GM20431 (cell line): ENCODE measurements around the gene SLC1A4.

Source experiments
- in situ Hi-C: fragments of 300-500 bp; cut with MseI, MboI; formaldehyde crosslinking; loops from one replicate; pipeline ENCODE4 v1.15.0; 2020; ENCODE audit warnings: low sequenced_read_pairs; ENCODE audit not compliant: unreplicated experiment

Gene SLC1A4

DNA sequence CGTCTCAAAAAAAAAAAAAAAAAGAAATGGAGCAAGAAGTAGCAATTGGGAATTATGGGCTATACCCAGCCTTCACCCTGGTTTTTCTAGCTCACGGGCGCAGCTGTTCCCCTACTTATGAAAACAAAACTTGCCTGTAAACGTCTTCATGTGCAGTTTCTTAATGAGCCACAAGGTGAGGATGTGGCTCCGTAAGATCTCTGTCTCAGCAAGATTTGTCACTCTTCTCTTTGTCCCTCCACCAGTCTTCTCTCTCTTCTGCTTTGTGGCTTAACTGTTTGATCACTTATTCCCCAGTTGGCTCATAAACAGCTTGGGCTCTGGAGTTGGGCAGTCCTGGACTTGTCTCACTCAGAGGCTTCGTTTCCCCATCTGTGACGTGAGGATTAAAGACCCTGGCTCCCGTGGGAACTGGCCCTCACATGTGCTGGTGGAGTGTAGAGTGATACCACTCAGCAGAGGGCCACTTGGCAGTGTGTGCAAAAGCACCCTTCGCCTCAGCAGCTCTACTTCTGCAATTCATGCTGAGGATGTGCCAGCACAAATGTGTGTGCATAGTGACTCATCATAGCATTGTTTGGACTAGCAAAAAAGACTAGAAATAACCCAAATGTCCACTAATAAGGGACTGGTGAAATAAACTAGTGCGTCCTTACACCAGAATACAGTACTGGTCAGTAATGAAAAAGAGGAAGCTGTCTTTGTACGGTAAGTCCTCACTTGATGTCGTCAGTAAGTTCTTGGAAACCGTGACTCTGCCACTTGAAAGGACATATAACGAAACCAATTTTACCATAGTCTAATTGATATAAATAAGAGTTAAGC, 75.7 kb downstream of the SLC1A4 start:
- in situ Hi-C loops, result loop anchor here (25.0 kb wide), 2 partner anchors 97 to 497 kb away; no protein-coding TSS in a partner anchor

DNA sequence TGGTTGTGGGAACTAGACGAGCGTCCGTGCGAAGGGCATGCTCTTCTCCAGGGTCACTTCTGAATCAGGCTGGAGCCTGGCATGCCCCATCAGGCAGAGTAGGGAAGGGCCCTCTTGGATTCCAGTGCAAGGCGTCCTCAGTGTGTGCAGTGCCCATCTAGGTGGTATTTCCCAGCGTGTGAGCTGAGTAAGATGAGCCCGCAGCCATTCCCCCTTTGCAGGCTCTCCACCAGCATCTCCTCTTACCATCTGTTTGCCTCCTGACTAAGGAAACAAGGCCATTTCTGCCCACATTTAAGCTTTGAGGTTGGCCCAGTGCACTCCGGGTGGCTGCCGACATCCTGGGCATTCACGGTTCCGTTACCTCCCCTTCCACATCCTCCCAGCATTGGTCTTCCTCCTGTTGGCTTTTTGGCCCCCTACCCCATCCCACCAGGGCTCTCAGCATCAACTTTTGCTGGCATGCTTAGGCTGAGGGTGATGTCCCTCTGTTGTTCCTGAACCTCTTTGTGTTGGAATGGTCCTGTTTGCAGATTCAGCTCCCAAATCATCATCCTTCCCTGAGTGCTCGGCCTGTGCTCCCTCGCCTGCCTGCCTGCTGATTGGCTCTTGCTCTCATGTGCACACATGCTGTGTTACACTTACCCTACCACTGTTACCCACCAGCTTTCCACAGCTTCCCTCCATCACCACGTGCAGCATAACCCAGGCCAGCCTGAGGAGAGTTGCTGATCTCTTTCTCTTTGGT, 78.8 kb downstream of the SLC1A4 start:
- in situ Hi-C loops, result loop anchor here (25.0 kb wide), 2 partner anchors 94 to 494 kb away; no protein-coding TSS in a partner anchor

DNA sequence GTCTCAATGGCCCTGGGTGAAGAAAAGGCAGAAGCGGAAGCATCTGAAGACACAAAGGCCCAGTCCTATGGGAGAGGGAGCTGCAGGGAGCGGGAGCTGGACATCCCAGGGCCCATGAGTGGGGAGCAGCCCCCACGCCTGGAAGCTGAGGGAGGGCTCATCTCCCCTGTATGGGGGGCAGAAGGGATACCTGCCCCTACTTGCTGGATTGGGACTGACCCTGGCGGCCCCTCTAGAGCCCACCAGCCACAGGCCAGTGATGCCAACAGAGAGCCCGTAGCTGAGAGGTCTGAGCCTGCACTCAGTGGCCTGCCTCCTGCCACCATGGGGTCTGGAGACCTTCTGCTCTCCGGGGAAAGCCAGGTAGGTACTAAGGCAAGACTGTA, 80.2 kb downstream of the SLC1A4 start:
- in situ Hi-C loops, result loop anchor here (25.0 kb wide), 2 partner anchors 93 to 493 kb away; no protein-coding TSS in a partner anchor

DNA sequence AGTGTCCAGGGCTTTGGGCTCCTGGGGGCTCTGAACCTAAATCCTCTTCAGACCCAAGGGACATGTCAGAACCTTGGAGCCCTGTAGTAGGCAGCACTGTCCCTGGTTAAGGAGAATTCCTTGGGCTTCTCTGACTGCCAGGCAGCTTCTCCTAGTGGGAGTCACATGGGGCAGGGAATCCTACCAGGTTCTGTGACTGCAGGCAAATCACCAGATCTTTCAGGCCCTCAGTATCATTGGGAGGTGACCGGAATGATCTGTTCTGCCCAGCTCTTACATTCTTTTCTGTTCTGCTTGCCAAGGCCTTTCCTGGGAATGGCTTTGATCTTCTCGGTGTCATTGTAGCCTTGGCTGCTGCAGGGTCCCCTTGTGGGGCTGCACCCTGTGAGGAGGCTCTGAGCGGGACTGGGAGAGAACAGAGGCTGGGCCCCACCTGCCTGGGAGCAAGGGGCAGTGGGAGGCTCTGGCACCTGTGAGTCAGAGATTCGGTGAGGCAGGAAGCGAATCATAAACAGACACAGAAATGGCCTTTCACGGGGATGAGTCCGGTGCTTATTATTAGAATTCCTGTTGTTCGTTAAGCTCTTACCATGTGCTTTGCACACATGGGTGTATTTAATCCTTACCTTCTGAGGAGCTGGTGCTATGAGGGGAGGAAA, 81.1 kb downstream of the SLC1A4 start:
- in situ Hi-C loops, result loop anchor here (25.0 kb wide), 2 partner anchors 92 to 492 kb away; no protein-coding TSS in a partner anchor

DNA sequence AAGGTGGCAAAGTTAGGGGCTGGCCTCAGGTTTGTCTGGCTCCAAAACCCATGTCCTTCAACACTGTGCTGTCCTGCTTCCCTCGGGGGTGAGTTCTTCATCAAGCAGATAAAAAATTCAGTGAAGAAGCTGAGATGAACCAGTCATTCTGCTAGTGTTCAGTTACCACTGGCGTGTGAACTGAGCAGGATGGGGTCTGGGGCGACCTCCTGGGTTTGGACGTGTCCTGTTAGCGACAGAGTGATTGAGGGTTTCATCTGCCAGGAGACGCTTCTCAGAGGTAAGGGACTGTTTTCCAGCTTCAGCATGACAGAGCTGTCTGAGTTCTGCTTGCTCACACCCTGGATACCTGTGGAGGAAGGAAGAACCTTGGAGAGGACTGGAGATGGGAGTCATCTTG, 81.7 kb downstream of the SLC1A4 start:
- in situ Hi-C loops, result loop anchor here (25.0 kb wide), 2 partner anchors 91 to 491 kb away; no protein-coding TSS in a partner anchor

DNA sequence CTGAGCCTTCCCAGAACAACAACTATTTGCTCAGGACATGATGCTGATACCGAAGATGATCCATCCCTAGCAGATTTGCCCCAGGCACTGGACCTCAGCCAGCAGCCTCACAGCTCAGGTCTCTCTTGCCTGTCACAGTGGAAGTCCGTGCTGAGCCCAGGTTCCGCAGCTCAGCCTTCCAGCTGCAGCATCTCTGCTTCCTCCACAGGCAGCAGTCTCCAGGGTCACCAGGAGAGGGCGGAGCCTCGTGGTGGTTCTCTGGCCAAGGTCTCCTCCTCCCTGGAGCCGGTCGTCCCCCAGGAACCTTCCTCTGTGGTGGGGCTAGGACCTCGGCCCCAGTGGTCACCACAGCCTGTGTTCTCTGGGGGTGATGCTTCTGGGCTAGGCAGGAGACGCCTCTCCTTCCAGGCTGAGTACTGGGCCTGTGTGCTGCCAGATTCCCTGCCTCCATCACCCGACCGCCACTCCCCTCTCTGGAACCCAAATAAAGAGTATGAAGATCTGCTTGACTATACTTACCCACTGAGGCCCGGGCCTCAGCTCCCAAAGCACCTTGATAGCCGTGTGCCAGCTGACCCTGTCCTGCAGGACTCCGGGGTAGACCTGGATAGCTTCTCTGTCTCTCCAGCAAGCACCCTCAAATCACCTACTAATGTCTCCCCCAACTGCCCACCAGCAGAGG, 82.4 kb downstream of the SLC1A4 start:
- in situ Hi-C loops, result loop anchor here (25.0 kb wide), 2 partner anchors 91 to 491 kb away; no protein-coding TSS in a partner anchor

DNA sequence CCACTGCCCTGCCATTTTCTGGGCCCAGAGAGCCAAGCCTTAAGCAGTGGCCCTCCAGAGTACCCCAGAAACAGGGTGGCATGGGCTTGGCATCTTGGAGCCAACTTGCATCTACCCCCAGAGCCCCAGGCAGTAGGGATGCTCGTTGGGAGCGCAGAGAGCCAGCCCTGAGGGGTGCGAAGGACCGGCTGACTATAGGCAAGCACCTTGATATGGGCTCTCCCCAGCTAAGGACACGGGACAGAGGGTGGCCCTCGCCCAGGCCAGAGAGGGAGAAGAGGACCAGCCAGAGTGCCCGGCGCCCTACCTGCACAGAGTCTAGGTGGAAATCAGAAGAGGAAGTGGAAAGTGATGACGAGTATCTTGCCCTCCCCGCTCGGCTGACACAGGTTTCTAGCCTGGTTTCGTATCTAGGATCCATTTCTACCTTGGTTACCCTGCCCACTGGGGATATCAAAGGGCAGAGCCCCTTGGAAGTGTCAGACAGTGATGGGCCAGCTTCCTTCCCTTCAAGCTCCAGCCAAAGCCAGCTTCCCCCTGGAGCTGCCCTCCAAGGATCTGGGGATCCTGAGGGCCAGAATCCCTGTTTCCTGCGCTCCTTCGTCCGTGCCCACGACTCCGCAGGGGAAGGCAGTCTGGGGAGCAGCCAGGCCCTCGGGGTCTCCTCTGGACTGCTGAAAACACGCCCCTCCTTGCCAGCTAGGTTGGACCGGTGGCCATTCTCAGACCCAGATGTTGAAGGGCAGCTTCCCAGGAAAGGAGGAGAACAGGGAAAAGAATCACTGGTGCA, 83.2 kb downstream of the SLC1A4 start:
- in situ Hi-C loops, result loop anchor here (25.0 kb wide), 2 partner anchors 90 to 490 kb away; no protein-coding TSS in a partner anchor
